GM19463 (cell line): ENCODE measurements around the gene ZNF827.

Experiments used
- ATAC-seq: cut with Tn5 transposase; IDR thresholded peaks from one replicate; pipeline ENCODE4 v1.9.1; 2021; ENCODE audit warnings: mild to moderate bottlenecking, moderate library complexity; ENCODE audit not compliant: unreplicated experiment

ZNF827 gene

DNA sequence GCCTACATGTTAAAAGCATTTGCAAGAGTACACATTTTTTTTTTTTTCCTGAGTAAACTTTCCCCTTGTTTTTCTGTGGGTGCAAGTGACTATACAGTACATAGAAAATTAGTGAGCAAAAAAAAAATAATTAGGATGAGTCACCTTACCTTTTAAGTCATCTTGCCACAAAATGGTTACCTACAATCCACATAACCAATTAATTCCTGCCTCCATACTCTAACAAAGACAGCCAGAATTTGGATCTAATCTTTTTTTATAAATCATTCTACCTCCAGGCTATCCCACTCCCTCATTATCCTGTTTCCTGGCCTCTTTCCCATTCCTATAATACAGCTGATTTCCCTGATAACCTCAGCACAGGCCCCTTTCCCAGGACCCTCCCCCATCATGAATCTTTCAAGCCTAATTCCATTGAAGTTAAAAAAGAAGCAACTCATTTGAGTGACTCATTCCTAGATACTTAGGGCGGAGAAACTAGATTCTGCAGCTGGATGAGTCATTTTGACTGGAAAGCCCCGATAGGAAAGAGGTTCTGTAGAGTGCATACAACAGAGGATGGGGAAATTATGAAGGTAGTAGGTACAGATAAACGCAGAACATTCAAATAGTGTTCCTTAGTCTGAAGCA lies 130.5 kb downstream of the ZNF827 start:
- peak; percentile 74 for ATAC-seq

DNA sequence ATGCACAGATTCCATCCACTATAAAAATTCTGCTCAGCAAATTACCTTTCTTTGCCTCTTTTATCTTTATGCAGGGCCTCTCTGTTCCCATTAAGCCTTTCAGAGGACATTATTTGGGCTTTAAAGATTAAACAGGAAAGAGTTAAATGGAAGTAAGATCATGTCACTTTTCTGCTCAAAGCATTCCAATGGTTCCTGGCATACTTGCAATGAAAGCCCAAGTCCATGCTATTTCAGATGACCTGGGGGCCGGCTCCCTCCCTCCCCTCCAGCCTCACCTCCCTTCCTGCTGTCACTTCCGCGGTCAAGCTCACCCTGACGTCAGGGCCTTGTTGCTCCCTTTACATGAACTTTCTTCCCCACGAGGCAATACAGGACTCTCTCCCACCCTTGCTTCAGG lies 133.1 kb downstream of the ZNF827 start:
- no peak for ATAC-seq

DNA sequence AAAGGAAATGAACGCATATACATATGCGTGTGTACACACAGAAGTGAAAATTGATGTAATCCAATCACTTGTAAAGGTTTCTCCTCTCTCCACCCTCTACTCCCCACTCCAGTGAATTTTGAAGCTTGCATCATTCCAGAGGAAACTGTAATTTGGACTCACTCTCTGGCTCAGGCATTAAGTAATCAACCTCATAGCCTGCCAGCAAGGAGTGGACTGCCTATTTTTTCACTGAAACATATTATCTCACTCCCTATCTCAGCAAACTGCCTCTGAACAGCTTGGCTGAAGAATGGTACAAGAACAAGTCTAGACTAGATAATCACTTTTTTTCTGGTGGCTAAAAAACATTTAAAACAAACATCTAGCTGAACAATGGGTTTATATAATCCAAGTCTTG lies 134.5 kb downstream of the ZNF827 start:
- ATAC-seq = no peak

DNA sequence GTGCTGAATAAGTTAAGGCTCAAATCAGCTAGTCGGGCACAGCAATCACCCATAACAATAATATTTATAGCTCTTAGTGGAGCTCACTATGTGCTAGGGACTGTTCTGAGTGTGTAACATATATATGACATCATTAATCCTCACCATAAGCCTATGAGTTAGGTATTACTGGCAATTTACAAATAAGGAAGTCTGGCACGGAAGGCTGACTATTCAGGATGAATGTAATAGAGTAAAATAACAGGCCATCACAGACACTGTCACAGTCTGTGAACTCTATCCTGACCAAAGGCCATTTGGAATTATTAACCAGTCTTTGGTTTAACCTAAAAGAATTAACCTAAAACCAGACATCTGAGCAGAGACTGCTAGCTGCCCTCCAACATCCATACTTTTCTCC lies 139.4 kb downstream of the ZNF827 start:
- ATAC-seq = no peak

- no peak for ATAC-seq
Measured at GRCh38 chr4:145797278-145797677, 141.3 kb downstream of the ZNF827 start.

- no peak for ATAC-seq
Measured at GRCh38 chr4:145796346-145796745, 142.3 kb downstream of the ZNF827 start.

DNA sequence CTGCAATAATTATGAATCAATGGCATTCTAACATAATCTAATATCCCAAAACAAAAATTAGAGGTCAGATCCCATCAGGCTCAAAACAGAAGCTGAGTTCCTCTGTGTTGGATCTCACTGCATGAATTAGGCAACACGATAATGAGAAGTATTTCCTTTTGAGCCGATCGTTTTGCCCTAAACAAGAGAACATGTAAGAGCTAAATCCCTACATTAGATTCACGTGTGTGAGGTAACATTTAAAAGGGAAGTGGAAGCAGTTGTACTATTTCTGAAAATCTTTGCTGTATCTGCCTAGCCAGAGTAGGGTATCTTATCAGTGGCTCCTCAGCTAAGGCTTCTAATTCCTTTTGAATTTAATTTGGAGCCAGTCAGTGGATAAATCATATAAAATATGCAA lies 143.1 kb downstream of the ZNF827 start:
- no peak for ATAC-seq

DNA sequence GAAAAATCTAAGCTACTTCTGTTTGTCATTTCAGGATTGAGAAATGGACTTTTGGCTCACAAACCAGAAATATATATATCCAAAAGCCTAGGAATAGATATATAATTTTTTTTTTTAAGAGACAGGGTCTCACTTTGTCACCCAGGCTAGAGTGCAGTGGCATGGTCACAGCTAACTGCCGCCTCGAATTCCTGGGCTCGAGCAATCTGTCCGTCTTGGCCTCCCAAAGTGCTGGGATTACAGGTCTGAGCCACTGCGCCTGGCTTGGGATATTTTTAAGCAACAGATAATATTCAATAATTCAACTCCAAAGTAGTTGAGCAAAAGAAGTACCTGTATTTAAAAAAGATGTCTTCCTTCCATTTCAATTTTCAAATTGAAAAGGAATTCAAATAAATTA lies 146.2 kb downstream of the ZNF827 start:
- no peak for ATAC-seq

DNA sequence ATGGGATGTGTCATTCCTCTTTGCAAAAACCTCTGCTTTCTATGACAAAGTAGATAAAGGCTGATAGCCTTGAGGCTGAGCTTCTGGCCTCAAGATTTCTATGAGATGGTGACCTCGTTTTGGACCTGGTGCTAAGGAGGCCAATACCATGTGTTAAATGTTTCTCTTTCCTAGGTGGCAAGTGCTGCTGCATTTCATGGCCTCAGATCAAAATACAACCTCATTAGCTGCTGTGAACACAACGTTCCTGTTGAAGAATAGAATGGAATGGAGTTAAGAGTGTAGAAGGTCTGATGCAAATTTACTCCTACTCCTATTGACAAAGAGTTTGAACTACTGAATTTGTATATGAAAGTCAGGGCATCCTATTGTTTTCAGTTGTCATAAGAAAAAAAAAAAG lies 146.6 kb downstream of the ZNF827 start:
- ATAC-seq = no peak

- no peak for ATAC-seq
Measured at GRCh38 chr4:145788755-145789154, 149.9 kb downstream of the ZNF827 start.

GRCh38 chr4:145786830-145787229 lies 151.8 kb downstream of the ZNF827 start:
- ATAC-seq = no peak

DNA sequence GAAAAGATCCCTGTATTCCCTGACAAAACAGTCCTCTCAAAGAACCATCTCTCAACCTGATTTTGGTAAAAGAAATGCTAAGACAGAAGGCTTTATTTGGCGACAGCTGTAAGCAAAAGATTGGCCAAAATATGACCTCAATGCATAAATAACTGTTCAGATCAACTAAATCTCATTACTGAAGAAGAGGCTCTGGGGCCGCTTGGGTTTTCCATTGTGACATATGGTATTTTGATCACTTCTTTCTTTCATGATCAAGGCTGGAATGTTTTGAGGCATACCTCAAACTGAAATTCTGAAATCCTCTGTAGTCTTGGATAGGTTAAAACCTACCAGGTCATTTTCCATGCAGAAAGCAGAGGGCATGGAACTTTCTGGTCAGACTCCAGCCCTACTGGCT lies 152.4 kb downstream of the ZNF827 start:
- no peak for ATAC-seq

DNA sequence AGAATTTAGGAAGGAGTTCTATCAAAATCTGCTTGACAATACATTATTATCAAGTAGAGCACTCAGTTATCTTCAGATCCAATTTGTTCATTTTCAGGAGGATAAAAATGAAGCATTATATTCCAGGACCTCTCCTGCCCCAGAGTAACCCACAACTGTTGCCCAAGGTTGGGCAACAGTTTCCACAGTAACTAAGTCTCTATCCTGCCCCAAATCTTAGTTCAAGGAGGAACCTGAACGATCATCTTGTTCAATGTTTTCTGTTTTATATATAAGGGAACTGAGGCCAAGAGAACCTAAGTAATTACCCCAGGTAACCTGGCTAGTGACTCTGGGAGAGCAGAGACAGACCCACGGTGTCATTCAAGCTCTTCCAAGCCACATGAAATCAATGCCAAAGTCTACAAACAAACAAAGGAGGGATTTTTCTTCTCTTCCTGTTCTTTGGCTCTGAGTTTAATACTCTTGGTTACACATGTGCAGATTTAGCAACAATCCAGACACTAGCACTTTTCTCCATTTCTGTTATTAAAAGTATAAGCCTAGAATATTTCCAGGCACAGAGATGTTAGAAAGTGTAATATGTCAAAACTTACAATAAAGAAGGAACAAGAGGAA lies 153.1 kb downstream of the ZNF827 start:
- no peak for ATAC-seq

GRCh38 chr4:145784036-145784435 lies 154.6 kb downstream of the ZNF827 start:
- no peak for ATAC-seq

DNA sequence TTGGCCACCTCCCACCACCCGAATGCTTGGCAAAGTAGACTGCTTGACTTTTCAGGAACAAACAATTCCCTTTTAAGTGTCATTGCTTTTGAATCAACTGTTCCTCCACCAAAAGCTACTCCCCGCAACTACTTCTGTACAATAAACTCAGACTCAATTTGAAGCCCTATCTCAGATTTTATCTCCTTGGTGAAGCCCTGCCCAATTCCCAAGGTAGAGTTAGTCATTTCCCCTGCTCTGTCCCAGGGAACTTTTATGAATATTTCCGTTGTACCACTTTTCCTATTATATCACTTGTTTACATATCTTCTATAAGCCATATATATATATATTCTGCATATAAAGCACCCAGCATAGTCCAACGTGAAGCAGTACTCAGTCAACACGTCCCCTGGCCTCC lies 155.9 kb downstream of the ZNF827 start:
- ATAC-seq = no peak

GRCh38 chr4:145781351-145781750 lies 157.3 kb downstream of the ZNF827 start:
- ATAC-seq = no peak

GRCh38 chr4:145779319-145779801 lies 159.3 kb downstream of the ZNF827 start:
- no peak for ATAC-seq

DNA sequence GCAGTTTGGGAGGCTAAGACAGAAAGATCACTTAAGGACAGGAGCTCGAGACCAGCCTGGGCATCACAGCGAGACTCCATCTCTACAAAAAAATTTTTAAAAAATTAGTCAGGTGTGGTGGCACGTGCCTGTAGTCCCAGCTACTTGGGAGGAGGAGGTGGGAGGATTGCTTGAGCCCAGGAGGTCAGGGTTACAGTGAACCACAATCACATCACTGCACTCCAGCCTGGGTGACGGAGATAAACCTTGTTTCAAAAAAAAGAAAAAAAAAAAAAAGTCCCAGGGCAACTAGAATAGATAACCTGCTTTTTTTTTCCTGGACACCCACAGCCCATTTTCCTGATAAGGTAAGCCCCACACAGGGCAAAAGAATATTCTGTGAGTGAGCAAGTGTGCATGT lies 162.4 kb downstream of the ZNF827 start:
- ATAC-seq = no peak

GRCh38 chr4:145775406-145775805 lies 163.2 kb downstream of the ZNF827 start:
- ATAC-seq = no peak

DNA sequence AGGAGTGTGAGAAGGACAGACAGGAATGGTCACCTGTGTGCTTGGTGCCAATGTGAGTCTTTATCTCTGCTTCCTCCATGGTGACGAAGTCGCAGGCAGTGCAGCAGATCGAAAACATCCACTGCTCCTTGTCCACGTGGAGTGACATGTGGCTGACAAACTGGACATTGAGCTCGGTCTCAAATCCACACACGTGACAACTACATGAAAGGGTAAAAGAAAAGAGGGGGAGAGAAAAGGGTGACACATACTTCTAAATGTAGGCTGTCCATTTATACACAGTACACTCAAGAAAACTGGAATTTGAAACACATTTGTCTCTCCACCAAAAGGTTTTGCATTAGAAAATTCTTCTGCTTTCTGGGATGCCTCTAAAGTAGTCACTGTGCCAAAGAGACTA lies 164.2 kb downstream of the ZNF827 start:
- ATAC-seq = no peak

DNA sequence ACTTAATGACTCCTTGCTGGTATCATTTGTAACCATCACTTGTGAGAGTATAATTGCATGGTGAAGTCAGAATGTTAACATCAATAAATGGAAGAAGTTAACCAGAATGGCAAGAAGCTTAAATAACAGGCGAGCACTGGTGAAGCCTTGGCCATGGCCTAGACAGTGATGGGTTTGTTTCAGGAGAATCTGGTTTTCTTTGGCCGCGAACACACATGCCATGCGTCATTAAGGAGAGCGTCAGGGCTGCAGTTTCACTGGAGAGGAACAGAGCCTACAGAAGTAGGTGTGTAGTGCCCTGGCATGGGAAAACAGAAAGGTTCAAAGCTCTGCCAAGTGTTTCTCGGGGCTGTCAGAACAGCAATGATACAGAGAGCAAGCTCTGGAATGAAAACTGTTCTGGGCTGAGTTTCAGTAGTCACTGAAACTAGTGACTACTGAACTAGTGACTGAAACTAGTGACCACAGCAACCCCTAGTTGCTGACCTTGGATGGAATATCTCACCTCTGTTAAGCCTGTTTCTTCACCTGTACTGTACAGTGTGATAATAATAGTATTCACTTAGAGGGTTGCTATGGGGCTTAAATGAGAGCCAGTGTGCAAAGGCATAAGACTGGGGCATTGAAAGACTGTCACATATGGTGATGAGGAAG lies 164.9 kb downstream of the ZNF827 start:
- ATAC-seq = peak; percentile 92

DNA sequence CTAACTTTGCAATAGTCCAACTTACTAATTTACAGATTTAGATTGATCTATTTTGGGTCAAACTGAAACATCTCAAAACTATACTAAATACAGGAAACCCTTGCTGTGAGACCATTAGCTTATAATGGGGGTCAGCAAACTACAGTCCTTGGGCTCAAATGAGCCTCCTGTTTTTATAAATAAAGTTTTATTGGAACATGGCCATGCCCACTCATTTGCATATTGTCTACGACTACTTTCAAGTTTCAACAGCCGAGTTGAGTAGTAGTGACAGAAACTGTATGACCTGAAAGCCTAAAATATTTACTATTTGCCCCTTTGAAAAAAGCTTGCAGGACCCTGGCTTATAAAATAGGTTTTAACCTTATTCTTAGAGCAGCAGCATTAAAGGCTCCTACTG lies 166.3 kb downstream of the ZNF827 start:
- ATAC-seq = no peak
